Measurements from ENCODE around the gene WDR55.

DNA sequence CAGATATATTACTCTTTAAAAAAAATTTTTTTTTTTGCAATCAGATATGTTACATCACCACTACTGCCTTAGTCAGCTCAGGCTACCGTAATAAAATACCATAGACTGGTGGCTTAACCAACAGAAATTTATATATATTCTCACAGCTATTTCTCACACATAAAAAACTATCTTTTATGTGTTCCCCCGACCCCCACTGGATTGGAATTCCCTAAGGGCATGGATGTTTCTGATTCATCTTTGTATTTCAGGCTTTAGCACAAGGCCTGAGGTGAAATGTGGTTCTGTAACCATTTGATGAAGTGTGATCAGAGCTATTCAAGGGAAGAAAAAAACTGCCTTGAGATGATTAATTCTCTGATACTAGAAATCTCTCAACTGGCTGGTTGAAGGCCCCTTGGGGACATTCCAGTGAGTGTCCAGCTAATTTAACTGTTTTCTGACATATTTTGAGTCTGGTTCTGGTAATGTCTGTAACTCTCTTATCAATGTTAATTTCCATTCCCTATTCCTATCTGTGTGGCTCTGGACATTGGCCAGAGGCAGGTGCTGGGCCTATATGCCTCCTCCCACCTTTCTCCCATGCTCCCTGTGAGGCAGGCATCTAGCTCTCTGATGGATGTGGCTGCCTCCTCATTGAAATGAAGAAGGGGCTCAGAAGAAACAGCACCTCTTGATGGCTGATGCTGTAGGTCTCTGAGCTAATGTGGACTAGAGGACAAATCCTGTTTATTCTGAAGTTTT is 34.2 kb upstream of the WDR55 start:
- TF ChIP-seq, protein P1, sequence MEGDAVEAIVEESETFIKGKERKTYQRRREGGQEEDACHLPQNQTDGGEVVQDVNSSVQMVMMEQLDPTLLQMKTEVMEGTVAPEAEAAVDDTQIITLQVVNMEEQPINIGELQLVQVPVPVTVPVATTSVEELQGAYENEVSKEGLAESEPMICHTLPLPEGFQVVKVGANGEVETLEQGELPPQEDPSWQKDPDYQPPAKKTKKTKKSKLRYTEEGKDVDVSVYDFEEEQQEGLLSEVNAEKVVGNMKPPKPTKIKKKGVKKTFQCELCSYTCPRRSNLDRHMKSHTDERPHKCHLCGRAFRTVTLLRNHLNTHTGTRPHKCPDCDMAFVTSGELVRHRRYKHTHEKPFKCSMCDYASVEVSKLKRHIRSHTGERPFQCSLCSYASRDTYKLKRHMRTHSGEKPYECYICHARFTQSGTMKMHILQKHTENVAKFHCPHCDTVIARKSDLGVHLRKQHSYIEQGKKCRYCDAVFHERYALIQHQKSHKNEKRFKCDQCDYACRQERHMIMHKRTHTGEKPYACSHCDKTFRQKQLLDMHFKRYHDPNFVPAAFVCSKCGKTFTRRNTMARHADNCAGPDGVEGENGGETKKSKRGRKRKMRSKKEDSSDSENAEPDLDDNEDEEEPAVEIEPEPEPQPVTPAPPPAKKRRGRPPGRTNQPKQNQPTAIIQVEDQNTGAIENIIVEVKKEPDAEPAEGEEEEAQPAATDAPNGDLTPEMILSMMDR (IDR thresholded peaks at IDR 0.05), result no peak
- TF ChIP-seq SIN3A (IDR thresholded peaks at IDR 0.05; ENCODE audit: borderline replicate concordance, insufficient read depth, low read depth, low read length) (no peak), REST (IDR thresholded peaks at IDR 0.05; ENCODE audit: insufficient read depth in 1 of 2, low read depth in 2 of 2, low read length in 1 of 2) (no peak)

All from Panc1 (cell line).